Psoas muscle (tissue), 8 donors: ENCODE data around the gene SNRPB2. TPM values are rescaled to one million over a fixed set of nuclear protein-coding genes. Genes with fewer than 3 reads are reported as not detected.

Experiments
- ATAC-seq, 4 donors: fragments of 200-7000 bp; cut with Tn5 transposase; one replicate each; pipeline ENCODE4 v1.9.1; 2020; ENCODE audit warnings: moderate library complexity in 3 of 4, mild to moderate bottlenecking in 2 of 4
- DNase-seq, 2 donors: peaks; one replicate each; pipeline ENCODE4 v3.0.0-alpha.2; 2020
- H3K27ac ChIP-seq: fragments of 200-600 bp; one replicate; pipeline ENCODE4 v1.8.0; 2022
- H3K27me3 ChIP-seq, 3 donors: fragments of 200-600 bp in 1 of 3; one replicate each; pipeline versions ENCODE4 v1.6.1 to v1.8.0; 2013 to 2022; ENCODE audit warnings: low read length in 2 of 3, mild to moderate bottlenecking in 2 of 3, moderate library complexity in 1 of 3; ENCODE audit not compliant: insufficient read depth in 3 of 3
- H3K36me3 ChIP-seq, 2 donors: fragments of 200-600 bp in 1 of 2; one replicate each; pipeline versions ENCODE4 v1.6.1 to v1.8.0; 2013 to 2022; ENCODE audit warnings: low read depth in 1 of 2, mild to moderate bottlenecking in 1 of 2, moderate library complexity in 1 of 2; ENCODE audit not compliant: insufficient read depth in 1 of 2
- H3K4me1 ChIP-seq: fragments of 200-600 bp; one replicate; pipeline ENCODE4 v1.8.0; 2022
- H3K4me3 ChIP-seq: fragments of 200-600 bp; one replicate; pipeline ENCODE4 v1.8.0; 2022; ENCODE audit warnings: mild to moderate bottlenecking
- H3K9me3 ChIP-seq: fragments of 200-600 bp; one replicate; pipeline ENCODE4 v1.8.0; 2022
- WGBS, 3 donors: extraction: QIAGEN DNeasy Blood & Tissue Kit; methylation state at CpG; one replicate each; pipeline versions ENCODE4 v1.1.6 to v1.1.7; 2013; 5-methylcytosine and 5-hydroxymethylcytosine counted together
- intact Hi-C, 2 donors: fragments of 100-400 bp; cut with DNase I; formaldehyde crosslinking; loops; one replicate each; pipeline versions ENCODE4 v1.11.0 to v1.14.2; 2022
- polyA plus RNA-seq, 3 donors: library from polyadenylated mRNA; stranded (reverse); fragments of 200-250 nt; gene quantifications; one replicate each; pipeline ENCODE4 v1.2.3, GENCODE V29; 2013
- total RNA-seq, 4 donors: library from RNA; stranded (reverse); fragmentation: NEBNext Ultra II Directional in 2 of 4; extraction: Animal tissue kit (Norgen Biotek cat#: 25700) in 2 of 4; gene quantifications; one replicate each; pipeline versions ENCODE4 v1.2.1 to v1.2.4, GENCODE V29; 2021 to 2023
- TF ChIP-seq, protein P1 (sequence below): fragments of 200-600 bp; IDR thresholded peaks from one replicate; pipeline ENCODE4 v1.8.0; 2022; ENCODE audit warnings: antibody characterized with exemption
- donor health status: healthy with polysubstance abuse.
- donor health status: DM: no; HTN: no; CAD: no; lungs with moderate emphysema.
- donor health status: Bipolar disorder and iron deficiency.
- donor health status: healthy.
- donor health status: DM: yes; HTN: yes; CAD: no.
- donor health status: DM: no; HTN: no; CAD: no.
- donor health status: DM: no; HTN: no; CAD: no.
- donor health status: DM: yes; HTN: yes; CAD: no.

The SNRPB2 gene
- total and polyA plus RNA-seq, 7 donors, result 33.1 to 92.2 (median 43.0) TPM

DNA sequence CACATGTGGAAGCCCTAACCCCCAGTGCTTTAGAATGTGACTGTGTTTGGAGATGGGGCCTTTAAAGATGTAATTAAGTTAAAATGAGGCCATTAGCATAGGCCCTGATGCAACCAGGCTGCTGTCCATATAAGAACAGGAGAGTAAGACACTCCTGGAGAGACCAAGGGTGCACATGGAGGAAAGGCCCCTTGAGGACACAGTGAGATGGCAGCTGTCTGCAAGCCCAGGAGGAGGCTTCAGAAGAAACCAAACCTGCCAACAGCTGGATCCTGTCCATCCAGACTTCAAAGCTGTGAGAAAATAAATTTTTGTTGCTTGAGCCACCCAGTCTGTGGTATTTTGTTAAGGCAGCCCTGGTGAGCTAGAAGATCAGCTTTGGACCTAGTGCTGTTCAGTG, 16.8 kb upstream of the SNRPB2 start:
- Histone ChIP-seq H3K9me3 (no peaks in the 10 kb centered on the region), H3K4me1 (no peaks in the 10 kb centered on the region), H3K4me3 (no peak overlapping the region), H3K27me3 (no peaks in the 10 kb centered on the region), H3K27ac (no peak overlapping the region), H3K36me3 (no peaks in the 10 kb centered on the region)
- intact Hi-C loops, result no loop called here
- DNase-seq (no peak), ATAC-seq (no peak)
- TF ChIP-seq, protein P1, sequence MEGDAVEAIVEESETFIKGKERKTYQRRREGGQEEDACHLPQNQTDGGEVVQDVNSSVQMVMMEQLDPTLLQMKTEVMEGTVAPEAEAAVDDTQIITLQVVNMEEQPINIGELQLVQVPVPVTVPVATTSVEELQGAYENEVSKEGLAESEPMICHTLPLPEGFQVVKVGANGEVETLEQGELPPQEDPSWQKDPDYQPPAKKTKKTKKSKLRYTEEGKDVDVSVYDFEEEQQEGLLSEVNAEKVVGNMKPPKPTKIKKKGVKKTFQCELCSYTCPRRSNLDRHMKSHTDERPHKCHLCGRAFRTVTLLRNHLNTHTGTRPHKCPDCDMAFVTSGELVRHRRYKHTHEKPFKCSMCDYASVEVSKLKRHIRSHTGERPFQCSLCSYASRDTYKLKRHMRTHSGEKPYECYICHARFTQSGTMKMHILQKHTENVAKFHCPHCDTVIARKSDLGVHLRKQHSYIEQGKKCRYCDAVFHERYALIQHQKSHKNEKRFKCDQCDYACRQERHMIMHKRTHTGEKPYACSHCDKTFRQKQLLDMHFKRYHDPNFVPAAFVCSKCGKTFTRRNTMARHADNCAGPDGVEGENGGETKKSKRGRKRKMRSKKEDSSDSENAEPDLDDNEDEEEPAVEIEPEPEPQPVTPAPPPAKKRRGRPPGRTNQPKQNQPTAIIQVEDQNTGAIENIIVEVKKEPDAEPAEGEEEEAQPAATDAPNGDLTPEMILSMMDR, result no peak

DNA sequence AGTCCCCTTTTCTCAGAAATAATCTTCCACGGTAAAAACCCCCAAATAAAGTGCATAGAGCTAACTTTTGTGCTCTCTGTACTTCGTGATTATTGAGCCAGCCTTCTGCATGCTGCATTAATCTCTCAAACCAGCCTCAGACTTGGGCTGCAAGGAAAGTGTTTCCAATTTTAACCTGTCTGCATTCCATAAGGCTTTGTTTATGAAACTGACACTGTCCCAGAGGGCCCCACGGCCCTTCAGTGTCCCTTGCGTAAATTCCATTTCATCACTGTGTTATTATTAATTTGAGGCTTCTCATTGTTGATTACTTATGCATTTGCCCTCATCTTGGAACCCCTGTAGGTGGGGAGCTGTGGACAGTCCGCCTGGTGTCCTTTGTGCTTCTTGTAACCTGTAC, 15.6 kb upstream of the SNRPB2 start:
- H3K27ac ChIP-seq, result no peak overlapping the region
- H3K4me1 ChIP-seq, result no peaks in the 10 kb centered on the region
- no peak for DNase-seq
- H3K27me3 ChIP-seq, result no peaks in the 10 kb centered on the region
- no peaks in the 10 kb centered on the region for H3K36me3 ChIP-seq
- H3K9me3 ChIP-seq, result no peaks in the 10 kb centered on the region
- no peak overlapping the region for H3K4me3 ChIP-seq
- peak; percentile 54 to 89 (median 82) for ATAC-seq
- TF ChIP-seq, protein P1, result no peak
- intact Hi-C loops, result no loop called here
- 25 to 32% (median 27%) methylated on average over 5 of the region's 5 CpGs for WGBS, 3 donors

DNA sequence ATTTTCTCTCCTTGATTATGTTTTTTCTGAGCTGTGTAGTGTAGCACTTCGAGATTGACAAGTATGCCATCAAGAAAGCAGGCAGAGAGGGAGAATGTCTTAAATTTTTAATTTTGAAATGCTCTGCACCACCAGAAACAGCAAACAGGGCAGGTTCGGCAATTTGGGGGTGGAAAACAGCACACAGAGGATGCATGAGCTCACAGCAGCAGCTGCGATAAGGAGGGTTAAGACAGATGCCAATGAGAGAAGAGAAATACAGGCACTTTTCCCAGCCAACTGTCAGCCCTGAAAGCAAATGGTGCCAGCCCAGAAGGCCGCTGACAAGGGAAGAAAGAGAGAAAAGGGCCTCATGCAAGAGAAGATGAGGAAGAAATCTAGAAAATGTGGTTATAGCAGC, 15.1 kb upstream of the SNRPB2 start:
- 33 to 41% (median 37%) methylated on average over 4 of the region's 4 CpGs for WGBS, 3 donors
- ATAC-seq (no peak), DNase-seq (no peak)
- TF ChIP-seq, protein P1, result no peak
- intact Hi-C loops, result no loop called here
- H3K27ac ChIP-seq, result no peak overlapping the region
- no peaks in the 10 kb centered on the region for H3K27me3 ChIP-seq
- no peak overlapping the region for H3K4me3 ChIP-seq
- H3K36me3 ChIP-seq, result no peaks in the 10 kb centered on the region
- H3K9me3 ChIP-seq, result no peaks in the 10 kb centered on the region
- H3K4me1 ChIP-seq, result no peaks in the 10 kb centered on the region

DNA sequence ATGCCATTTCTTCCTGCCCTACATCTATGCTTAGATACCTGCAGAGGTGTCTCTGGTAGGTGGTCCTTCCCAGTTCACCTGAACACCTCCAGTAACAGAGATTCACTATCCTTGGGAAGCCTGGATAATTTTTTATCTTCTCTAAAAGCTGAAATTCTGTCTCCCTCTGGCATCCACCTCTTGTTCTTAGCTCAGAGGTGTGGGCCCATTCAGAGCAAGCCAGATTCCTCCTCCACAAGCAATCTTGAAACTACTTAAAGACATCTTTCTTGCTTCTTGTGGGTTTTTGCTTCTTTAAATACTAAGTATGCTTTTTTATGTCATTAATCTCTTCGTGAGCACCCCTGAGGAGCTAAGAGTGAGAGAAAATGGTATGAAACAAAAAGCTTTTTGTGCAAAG, 10.4 kb upstream of the SNRPB2 start:
- Histone ChIP-seq H3K36me3 (no peaks in the 10 kb centered on the region), H3K4me1 (peaks cover 5% of the 10 kb centered on the region), H3K27ac (no peak overlapping the region), H3K27me3 (peaks cover 0 to 6% (median 0%) of the 10 kb centered on the region in 3 donors), H3K4me3 (no peak overlapping the region), H3K9me3 (no peaks in the 10 kb centered on the region)
- TF ChIP-seq, protein P1, result no peak
- ATAC-seq (no peak), DNase-seq (no peak)
- 75 to 89% (median 77%) methylated on average over 1 of the region's 1 CpG for WGBS, 3 donors
- intact Hi-C loops, result no loop called here

DNA sequence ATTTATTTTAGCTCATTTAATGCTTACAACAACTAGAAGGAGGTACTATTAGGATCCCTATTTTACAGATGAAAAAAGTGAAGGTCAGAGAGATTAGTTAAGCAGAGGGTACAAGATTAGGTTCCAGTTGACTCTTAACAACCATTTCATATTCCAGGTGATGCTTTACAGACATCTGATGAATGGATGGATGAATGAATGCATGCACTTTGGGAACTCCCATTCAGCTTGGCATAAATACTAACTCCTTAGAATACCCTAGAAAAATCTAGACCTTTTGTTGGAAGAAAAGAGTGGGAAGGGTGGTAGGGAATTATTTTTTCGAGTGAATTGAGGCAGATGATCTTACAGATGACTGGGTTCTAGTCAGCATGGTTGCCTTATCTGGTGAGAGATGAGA, 746 bp upstream of the SNRPB2 start:
- TF ChIP-seq, protein P1, result no peak
- H3K4me3 ChIP-seq, result peak overlapping the region; percentile 71
- H3K27ac ChIP-seq, result peak overlapping the region; percentile 88
- ATAC-seq, result no peak
- peaks cover 0 to 12% (median 3%) of the 10 kb centered on the region in 3 donors for H3K27me3 ChIP-seq
- H3K9me3 ChIP-seq, result no peaks in the 10 kb centered on the region
- 93 to 100% (median 98%) methylated on average over 1 of the region's 1 CpG for WGBS, 3 donors
- DNase-seq, result no peak
- intact Hi-C loops, result no loop called here
- H3K36me3 ChIP-seq, result peaks cover 8 to 22% of the 10 kb centered on the region in 2 donors
- H3K4me1 ChIP-seq, result peaks cover 15% of the 10 kb centered on the region
